GM19043 (cell line): ENCODE data around the gene UFM1.
"Not testable (repeated sequence)": the region's sequence is repeated elsewhere in the genome, so short reads cannot be mapped to it uniquely, and the experiment has no call there.

ENCODE experiments used
- ATAC-seq: cut with Tn5 transposase; IDR thresholded peaks from one replicate; pipeline ENCODE4 v1.9.1; 2021; ENCODE audit warnings: low read depth; ENCODE audit not compliant: unreplicated experiment

The UFM1 gene

GRCh38 chr13:38363746-38364145, 14.1 kb downstream of the UFM1 start:
- ATAC-seq, result not testable (repeated sequence)

GRCh38 chr13:38365661-38366060, 16.0 kb downstream of the UFM1 start:
- no peak for ATAC-seq

- ATAC-seq, result no peak
Measured at GRCh38 chr13:38366954-38367645, 17.4 kb downstream of the UFM1 start.

- ATAC-seq, result no peak
Measured at GRCh38 chr13:38369058-38369457, 19.4 kb downstream of the UFM1 start.

GRCh38 chr13:38370096-38370495, 20.4 kb downstream of the UFM1 start:
- ATAC-seq, result not testable (repeated sequence)

- ATAC-seq, result no peak
Measured at GRCh38 chr13:38372820-38373383, 23.3 kb downstream of the UFM1 start.

GRCh38 chr13:38376546-38376945, 26.9 kb downstream of the UFM1 start:
- ATAC-seq, result no peak

- no peak for ATAC-seq
Measured at GRCh38 chr13:38381890-38382289, 32.2 kb downstream of the UFM1 start.

GRCh38 chr13:38382946-38383345, 33.3 kb downstream of the UFM1 start:
- ATAC-seq, result no peak

- no peak for ATAC-seq
Measured at GRCh38 chr13:38384171-38384570, 34.5 kb downstream of the UFM1 start.

GRCh38 chr13:38385153-38385891, 35.7 kb downstream of the UFM1 start:
- no peak for ATAC-seq

GRCh38 chr13:38386421-38386820, 36.8 kb downstream of the UFM1 start:
- no peak for ATAC-seq

GRCh38 chr13:38391341-38391740, 41.7 kb downstream of the UFM1 start:
- no peak for ATAC-seq

- no peak for ATAC-seq
Measured at GRCh38 chr13:38394777-38395496, 45.3 kb downstream of the UFM1 start.

- no peak for ATAC-seq
Measured at GRCh38 chr13:38395497-38395788, 45.8 kb downstream of the UFM1 start.

- no peak for ATAC-seq
Measured at GRCh38 chr13:38398711-38399493, 49.3 kb downstream of the UFM1 start.

- ATAC-seq, result no peak
Measured at GRCh38 chr13:38399535-38399934, 49.9 kb downstream of the UFM1 start.

GRCh38 chr13:38401276-38401675, 51.6 kb downstream of the UFM1 start:
- ATAC-seq, result no peak

GRCh38 chr13:38405216-38405615, 55.6 kb downstream of the UFM1 start:
- ATAC-seq, result no peak

- ATAC-seq, result no peak
Measured at GRCh38 chr13:38409771-38410170, 60.1 kb downstream of the UFM1 start.

- ATAC-seq, result no peak
Measured at GRCh38 chr13:38412266-38412665, 62.6 kb downstream of the UFM1 start.
